T47D (cell line): Measurements from ENCODE around the gene MCF2L2.

Source experiments
- DNase-seq, 2 experiments: peaks; one replicate each; pipeline versions ENCODE4 v3.0.0 to v3.0.0-alpha.2; 2011 to 2012; ENCODE audit warnings: low read depth in 1 of 2, low spot score in 1 of 2
- JUND ChIP-seq: IDR thresholded peaks from 2 replicates; pipeline ENCODE4 v1.6.1; 2012; ENCODE audit warnings: low read depth
- in situ Hi-C: cut with HindIII; loops from 2 replicates; pipeline ENCODE4 v1.10.0; 2016; ENCODE audit warnings: low sequenced_read_pairs, low pct_unique_long_range_greater_than_20kb

Gene MCF2L2

DNA sequence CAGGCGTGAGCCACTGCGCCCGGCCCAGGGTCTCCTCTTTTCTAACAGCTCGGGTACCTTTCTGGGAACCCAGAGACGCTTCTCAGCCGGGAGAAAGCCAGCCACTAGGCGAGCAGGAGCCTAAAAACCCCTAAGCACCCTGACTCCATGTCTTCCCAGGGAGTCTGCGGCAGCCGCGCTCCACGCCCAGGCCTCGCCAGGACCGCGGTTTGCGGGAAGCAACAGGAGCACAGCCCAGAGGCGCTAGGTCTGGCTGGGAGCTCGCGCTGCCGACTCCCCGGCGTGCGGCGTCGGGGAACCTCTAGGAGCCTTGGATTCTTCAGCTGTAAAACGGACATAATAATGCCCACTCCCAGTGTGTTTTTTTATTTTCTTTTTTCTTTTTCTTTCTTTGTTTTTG, 264.9 kb downstream of the MCF2L2 start:
- in situ Hi-C loops, result no loop called here
- no peak for DNase-seq
- no peak for TF ChIP-seq JUND

DNA sequence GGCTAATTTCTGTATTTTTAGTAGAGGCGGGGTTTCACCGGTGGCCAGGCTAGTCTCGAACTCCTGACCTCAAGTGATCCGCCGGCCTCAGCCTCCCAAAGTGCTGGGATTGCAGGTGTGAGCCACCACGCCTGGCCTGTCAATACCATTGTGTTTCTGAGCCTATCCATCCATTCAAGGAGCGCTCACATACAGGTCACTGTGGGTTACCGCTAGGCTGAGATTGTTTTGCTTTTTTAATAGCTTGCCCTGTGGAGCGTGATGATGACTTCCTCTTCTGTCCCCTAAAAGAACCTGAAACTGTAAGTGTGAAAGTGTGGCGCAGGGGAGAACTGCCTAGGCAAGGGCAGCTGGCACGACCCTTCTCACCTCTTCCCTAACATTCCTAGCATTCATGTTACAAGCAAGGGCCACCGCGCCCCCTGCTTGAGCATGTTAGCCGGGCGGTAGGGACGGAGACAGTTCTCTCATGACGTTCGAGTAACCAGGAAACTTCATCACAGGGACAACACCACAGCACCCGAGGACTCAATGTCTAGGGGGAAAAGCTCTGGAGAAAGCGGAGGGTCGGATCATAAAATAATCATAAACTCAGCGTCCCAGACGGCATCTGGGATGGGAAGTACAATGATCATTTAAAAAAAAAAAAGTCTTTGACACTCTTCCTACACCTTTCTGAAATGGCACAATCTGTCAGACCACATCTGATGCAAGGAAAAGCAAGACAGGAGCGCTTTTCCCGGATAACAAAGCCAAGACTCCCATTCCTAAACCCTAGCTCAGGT, 266.7 kb downstream of the MCF2L2 start:
- no peak for DNase-seq
- in situ Hi-C loops, result no loop called here

DNA sequence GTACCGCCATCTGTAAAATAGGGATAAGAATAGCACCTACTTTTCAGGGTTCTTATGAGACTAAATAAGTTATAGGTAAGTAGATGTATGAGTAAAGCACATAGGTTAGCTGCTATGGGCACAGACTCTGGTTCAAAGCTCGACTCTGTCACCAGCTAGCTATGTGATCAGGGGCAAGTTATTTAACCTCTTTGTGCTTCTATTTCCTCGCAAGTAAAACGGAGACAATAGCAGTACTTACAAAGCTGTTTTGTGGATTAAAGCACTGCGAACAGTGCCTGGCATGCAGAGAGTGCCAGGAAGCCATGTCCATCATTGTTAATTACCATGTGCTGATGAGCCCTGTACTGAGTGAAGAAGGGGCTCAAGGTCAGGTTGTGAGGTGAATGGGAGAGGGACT, 267.8 kb downstream of the MCF2L2 start:
- DNase-seq, result no peak
- in situ Hi-C loops, result no loop called here
- no peak for TF ChIP-seq JUND

More for the DNA sequence above, 266.7 kb downstream of the MCF2L2 start:
- no peak for TF ChIP-seq JUND

DNA sequence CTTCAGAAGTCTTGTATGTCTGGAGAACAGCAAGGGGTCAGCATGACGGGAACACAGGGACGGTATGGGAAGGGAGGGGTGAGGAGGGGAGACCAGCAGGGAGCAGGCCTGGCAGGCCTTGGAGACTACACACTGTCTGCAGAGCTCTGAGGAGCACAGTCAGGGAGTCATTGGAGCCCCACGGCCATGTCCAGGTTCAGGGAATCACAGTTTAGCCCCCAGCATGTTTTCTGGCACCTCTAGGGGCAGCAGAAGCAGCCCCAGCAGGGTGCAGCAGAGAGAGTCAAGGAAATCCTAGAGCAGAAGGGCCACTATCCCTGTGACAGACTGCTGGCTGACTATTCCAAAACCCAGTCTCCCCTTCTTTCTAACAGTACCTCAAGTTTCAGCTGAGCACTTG, 269.1 kb downstream of the MCF2L2 start:
- in situ Hi-C loops, result no loop called here
- TF ChIP-seq JUND, result no peak
- peak; percentile 55 to 59 for DNase-seq

DNA sequence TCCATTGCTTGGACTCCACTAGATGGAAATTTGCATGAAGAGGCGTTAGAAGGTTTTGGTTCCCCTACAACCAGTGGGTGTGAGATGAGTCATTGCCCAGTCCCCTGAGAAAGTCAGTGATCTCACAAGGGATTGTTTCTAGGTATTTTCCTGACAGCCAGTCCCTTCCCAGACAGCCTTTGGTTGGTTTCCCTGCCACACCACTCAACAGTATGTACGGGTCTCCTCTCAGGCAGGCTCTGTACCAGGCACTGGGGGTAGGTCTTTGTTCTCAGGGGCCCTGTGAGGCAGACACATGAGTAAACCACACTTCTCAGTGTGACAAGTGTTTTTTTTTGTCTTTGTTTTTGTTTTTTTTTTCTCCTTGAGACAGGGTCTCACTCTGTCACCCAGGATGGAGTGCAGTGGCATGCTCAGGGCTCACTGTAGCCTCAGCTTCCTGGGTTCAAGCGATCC, 269.8 kb downstream of the MCF2L2 start:
- in situ Hi-C loops, result no loop called here
- no peak for DNase-seq

DNA sequence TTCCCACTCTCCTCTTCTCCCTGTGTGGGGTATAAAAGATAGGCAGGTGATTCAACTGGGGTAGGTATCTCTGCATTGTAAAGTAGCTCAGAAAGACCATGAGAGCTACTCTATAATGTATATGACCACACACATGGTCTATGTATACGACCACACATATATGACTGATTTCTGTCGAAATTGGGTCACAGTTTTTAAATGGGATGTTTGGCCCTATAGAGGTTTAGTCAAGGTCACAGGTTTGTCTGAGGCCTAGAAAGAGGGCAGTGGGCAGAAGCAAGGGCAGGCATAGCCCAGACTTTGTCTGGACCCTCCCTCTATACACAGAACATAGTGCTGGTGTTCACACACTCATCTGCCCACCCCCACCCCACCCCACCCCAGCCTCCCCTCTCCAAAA, 270.3 kb downstream of the MCF2L2 start:
- no peak for TF ChIP-seq JUND
- in situ Hi-C loops, result no loop called here
- no peak for DNase-seq

More for the DNA sequence above, 269.8 kb downstream of the MCF2L2 start:
- no peak for TF ChIP-seq JUND

DNA sequence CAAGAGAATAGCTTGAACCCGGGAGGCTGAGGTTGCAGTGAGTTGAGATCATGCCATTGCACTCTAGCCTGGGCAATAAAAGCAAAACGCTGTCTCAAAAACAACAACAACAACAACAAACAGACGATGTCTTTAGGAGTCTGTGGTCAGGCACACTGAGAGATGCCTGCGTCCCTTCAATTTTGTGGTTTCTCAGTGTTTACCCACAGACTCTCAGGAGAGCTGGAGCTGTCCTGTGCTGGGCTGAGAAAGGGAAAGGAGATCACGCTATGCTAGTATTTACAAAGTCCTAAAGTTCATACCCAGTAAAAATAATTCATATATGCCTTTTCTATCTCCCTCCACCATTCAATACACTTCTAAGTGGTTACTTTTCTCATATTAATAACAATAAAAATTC, 272.2 kb downstream of the MCF2L2 start:
- TF ChIP-seq JUND, result no peak
- in situ Hi-C loops, result no loop called here
- no peak for DNase-seq

DNA sequence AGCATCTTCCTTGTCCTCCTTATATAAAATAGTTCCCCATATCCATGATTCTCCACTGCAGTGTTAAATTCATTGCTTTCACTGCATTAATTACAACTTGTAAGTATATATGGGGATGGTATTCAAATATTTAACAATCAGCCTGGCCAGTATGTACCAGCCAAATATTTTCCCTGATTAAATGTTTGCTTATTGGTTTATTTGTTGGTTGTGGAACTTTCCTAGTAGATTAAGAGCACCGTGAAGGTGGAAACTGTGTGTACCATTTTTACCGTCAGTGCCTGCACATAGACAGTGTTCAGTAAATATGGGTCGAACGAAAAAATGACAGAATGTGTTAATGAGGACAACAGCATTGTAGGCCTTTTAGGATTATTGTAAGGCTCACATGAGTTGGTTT, 272.9 kb downstream of the MCF2L2 start:
- TF ChIP-seq JUND, result no peak; the same call in 1 of the 2 replicates
- peak; percentile 56 to 61 for DNase-seq
- in situ Hi-C loops, result no loop called here

DNA sequence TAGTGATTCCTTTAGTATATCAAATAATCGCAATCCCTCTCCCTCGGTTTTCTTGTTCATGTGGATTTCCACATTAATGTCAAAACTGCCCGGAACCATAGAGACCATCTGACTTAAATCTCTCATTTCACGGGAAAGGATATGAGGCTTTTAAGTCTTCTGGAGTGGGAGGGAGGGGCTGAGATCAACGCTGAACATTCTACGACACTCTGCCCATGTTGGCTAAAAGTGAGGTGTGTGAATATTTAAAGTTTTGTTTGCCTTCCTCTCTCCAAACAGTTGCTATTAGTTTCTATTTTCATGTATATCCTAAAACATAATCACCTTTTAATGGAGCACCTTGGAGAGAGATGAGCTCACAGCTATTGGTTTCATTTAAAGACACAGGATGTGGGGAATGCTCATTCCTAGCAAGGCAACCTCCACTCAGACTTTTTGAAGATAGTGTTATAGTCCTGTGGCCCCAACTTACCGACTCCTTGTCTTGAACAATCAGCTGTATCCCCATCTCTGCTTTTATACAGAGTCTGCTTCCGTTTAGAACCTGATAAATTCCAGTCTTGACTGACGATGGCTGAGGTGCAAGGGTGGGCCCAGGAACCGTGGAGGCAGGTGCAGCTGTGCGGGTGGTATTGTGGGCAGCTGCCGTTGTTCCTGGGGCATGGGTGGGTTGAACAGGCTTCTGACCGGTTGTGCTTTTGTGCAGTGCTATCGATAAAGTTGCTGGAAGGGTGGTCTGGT, 275.0 kb downstream of the MCF2L2 start:
- DNase-seq, result no peak
- no peak for TF ChIP-seq JUND
- in situ Hi-C loops, result no loop called here

DNA sequence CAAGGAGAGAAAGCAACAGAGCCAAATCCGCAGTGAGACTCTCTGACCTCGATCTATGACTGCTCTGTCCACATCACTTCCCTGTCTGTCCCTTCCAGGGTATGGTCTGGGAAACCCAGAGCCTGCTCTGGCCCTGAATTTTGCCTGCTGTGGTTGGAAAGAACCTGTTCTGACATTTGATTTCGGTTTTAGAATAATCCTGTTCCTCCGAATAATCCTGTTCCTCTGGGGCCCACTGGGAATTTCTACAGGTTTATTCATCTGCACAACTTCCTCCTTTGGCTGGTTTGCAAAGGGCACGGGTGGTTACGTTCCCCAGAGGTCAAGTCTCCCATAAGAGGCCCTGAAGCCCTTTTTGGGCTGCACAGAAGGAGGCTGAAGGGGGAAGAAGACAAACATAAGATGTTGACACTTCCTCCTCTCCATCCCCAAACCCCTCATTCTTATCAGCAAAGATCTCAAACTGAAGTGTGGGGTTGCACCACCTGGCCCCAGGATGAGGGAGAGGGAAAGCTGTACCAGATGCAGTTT, 276.5 kb downstream of the MCF2L2 start:
- no peak for TF ChIP-seq JUND
- in situ Hi-C loops, result no loop called here
- peak in 1 of 2 experiments; percentile 62 for DNase-seq

DNA sequence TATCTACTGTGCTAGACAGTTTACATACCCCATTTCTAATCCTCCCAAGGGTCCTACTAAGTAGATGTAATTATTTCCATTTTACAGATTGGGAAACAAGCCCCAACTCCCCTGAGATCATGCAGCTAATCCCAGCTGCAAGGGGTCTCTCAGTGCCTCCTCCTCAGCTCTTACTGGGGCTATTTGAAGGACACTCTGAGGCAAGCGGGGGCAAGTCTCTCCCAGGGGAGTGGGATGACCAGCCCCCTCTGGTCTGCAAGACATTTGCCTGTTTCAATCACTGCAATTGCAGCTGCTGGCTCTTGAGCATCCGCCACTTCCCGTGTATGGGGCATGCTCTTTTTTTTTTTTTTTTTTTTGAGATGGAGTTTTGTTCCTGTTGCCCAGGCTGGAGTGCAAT, 277.3 kb downstream of the MCF2L2 start:
- in situ Hi-C loops, result no loop called here
- no peak for DNase-seq

DNA sequence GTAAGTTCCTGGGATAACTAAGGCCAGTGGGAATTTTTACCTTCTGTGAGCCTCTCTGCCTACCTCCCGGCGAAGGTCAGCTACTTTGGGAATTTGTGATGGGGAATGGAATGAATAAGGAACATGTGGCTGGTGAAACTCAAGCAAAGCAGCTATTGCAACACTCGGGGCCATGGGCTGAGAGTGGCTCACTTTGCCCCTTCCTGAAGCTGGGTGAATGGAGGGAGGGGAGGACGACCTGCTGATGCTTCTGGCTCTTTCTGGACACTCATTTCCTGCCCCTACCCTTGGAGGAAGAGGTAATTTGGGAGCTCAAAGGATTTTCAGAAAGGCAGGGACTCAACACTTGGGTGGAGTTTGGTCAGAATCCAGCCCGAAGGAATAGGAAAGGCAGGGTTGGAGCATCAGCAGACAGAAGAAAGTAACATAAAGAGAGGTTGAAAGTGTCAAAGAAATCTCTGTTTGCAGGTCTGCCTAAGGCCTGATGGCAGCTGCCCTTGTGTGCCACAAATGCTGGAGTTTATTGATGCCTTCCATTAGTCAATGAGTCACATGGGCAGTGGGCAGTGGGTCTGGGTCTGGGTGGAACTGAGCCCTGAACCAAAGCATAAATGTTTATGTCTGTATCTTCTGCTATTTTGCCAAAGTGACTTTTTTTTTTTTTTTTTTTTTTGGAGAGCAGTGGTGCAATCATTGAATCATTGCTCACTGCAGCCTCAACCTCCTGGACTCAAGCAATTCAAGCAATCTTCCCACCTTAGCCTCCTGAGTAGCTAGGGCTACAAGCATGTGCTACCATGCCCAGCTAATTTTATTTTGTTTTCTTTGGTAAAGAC, 278.3 kb downstream of the MCF2L2 start:
- no peak for TF ChIP-seq JUND
- in situ Hi-C loops, result no loop called here
- DNase-seq, result no peak

More for the DNA sequence above, 277.3 kb downstream of the MCF2L2 start:
- TF ChIP-seq JUND, result no peak
